GM13977 (cell line): ENCODE data around the gene FLT1.

Source experiments
- DNase-seq: peaks from one replicate; pipeline ENCODE4 v3.0.0; 2012; ENCODE audit warnings: low spot score
- in situ Hi-C: fragments of 300-500 bp; cut with MboI; formaldehyde crosslinking; loops from one replicate; pipeline ENCODE4 v1.12.0; 2022; ENCODE audit warnings: low sequenced_read_pairs, low pct_unique_long_range_greater_than_20kb, mixed read lengths, inconsistent platforms; ENCODE audit not compliant: unreplicated experiment
- TF ChIP-seq, protein P1 (sequence below): IDR thresholded peaks from 2 replicates; pipeline ENCODE4 v1.5.1; 2012; ENCODE audit warnings: mild to moderate bottlenecking, control low read depth; ENCODE audit not compliant: insufficient read depth; ENCODE audit errors: extremely low read depth, missing control alignments

FLT1 gene

DNA sequence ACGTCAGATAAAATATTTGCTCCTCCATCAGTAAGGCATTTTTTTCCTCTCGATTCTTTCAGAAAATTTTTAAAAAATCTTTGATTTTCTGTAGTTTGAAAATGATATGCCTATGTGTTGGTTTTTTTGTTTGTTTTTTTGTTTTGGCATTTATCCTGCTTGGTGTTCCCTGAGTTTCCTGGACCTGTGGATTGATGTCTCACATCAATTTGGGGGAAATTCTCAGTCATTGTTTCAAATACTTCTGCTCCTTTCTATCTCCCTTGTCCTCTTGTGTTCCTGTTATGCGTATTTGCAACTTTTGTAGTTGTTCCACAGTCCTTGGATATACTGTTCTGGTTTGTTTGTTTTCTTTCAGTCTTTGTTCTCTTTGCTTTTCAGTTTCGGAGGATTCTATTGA lies 18.8 kb upstream of the FLT1 start:
- in situ Hi-C loops = no loop called here
- TF ChIP-seq, protein P1, sequence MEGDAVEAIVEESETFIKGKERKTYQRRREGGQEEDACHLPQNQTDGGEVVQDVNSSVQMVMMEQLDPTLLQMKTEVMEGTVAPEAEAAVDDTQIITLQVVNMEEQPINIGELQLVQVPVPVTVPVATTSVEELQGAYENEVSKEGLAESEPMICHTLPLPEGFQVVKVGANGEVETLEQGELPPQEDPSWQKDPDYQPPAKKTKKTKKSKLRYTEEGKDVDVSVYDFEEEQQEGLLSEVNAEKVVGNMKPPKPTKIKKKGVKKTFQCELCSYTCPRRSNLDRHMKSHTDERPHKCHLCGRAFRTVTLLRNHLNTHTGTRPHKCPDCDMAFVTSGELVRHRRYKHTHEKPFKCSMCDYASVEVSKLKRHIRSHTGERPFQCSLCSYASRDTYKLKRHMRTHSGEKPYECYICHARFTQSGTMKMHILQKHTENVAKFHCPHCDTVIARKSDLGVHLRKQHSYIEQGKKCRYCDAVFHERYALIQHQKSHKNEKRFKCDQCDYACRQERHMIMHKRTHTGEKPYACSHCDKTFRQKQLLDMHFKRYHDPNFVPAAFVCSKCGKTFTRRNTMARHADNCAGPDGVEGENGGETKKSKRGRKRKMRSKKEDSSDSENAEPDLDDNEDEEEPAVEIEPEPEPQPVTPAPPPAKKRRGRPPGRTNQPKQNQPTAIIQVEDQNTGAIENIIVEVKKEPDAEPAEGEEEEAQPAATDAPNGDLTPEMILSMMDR = no peak
- no peak for DNase-seq

DNA sequence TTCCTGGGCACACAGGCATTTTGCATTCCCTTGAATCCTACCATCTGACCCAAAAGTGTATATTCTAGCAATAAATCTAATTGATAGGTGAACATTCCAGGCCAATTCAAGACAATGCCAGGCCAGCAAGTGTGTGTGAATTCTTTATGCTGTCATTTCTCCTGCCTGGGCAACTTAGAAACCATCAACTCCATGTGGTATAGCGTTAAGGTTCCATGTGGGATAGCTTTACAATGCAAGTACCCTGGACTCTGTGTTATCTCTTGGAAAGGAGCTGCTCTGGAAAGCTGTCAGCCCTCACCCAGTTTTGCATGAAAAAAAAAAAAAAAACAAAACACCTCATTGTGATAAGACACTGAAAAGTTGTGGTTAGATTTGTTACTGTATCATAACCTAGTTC lies 15.6 kb upstream of the FLT1 start:
- TF ChIP-seq, protein P1 = no peak
- in situ Hi-C loops = no loop called here
- DNase-seq = no peak

DNA sequence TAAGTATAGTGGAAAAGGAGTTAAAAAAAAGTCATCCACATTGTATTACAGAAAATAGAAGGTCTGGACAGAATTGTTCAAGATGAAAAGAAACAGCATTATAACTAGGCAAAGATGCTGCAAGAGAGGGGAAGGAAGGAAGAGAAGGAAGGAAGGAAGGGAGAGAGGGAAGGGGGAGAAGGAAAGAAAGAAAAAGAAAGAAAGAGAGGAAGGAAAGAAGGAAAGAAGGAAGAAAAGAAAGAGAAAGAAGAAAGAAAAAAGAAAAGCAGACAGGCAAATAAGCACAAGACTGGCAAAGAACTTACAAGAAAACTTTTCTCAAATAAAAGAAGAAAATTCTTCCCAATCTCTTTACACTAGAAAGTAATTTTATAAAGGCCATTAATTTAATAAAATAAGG lies 15.1 kb upstream of the FLT1 start:
- in situ Hi-C loops = no loop called here

DNA sequence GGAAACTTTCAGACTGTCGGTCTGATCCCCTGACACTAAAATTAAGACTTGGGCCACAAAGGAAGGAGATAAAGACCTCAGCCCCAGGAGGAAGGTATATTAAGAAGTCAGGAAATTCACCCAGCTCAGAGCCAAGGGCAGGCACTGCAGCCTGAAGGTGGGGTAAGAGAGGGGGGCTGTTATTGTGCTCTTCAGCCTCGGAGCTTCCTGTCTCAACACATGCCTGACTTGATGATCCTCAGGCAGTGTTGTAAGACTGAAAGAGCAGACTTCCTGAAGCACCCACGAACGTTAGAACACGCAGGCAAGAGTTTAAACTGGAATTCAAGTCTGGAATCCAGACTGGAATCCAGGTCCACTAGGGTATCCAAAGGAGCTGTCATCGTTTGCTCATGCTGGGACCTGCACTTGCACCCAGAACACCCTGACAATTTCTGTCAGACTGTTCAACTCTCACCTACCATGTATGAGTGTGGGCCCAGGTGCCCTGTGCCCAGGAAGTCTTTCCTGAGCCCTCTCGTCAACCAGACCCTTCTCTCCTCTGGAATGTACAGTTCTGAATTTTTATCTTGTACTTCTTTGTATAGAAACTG lies 10.7 kb upstream of the FLT1 start:
- in situ Hi-C loops = no loop called here
- TF ChIP-seq, protein P1 = no peak
- no peak for DNase-seq

More for the DNA sequence above, 15.1 kb upstream of the FLT1 start:
- TF ChIP-seq, protein P1 = no peak
- no peak for DNase-seq

DNA sequence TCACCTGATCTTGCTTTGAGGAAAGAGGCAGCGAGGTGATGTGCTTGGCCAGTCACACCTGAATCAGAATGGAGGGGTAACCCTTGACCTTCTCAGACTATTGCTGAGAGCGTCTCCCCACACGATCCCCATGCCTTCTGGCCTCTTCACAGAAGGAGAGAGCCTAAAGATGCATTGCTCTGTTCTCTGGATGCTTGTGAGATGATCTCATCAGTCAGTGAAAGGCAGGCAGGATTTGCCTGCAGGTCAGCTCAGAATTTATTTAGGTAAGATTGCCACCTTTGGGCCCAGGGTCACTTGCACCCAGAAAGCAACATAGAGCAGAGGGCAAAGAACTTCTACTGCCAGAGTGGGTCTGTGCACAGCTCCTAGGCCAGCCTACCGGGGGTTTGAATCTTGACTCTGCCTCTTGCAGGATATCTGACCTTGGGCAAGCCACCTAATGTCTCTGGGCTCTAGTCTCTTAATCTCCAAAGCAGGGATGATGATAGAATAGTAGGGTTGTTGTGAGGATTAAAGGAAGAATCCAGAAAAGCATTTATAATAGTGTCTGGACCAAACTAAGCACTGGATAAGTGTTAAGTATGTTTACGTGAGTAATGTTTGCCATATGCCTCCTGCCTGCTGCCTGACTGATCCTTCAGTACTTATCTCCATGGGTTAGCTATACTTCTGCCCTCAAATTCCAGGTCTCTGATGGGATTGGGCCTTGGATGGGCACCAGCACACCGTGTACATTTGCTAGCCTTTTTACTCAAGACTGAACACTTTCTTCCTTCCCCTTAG lies 8.4 kb upstream of the FLT1 start:
- DNase-seq = no peak
- in situ Hi-C loops = no loop called here
- TF ChIP-seq, protein P1 = no peak

DNA sequence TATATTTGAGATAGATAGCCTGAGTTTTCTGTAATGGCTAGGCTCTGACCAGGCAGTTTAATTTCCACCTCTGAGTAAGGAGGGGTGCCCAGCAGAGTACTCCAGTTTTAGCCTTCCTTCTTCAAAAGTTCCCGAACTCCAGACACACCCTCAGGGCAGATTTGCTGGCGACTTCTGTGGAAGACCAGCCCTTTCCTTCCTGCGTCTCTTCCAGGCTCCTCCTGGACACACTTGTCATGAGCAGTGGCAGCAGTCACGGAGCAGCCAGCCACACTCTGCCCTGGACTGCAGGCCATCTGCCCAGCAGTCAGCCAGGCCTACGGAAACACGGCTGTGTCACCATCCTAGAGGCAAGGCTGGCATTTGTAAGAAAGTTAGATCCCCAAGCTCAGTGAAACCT lies 6.6 kb upstream of the FLT1 start:
- TF ChIP-seq, protein P1 = no peak
- no peak for DNase-seq
- in situ Hi-C loops = no loop called here
